Nephron (organoid): ENCODE results near the gene EXOC6.

Experiments used
- H3K27ac Mint-ChIP-seq, 3 experiments: 2 replicates each; pipeline ENCODE4 v1.8.0; 2020; ENCODE audit warnings: mixed read lengths in 3 of 3, mild to moderate bottlenecking in 2 of 3, moderate library complexity in 1 of 3
- H3K27me3 Mint-ChIP-seq: 2 replicates; pipeline ENCODE4 v1.8.0; 2021; ENCODE audit warnings: low read depth, mild to moderate bottlenecking, moderate library complexity, mixed read lengths
- H3K36me3 Mint-ChIP-seq: 2 replicates; pipeline ENCODE4 v1.8.0; 2020; ENCODE audit warnings: low read depth, mixed read lengths
- H3K4me1 Mint-ChIP-seq: 2 replicates; pipeline ENCODE4 v1.8.0; 2020; ENCODE audit warnings: mixed read lengths
- H3K4me3 Mint-ChIP-seq, 3 experiments: 2 replicates each; pipeline ENCODE4 v1.8.0; 2020; ENCODE audit warnings: mild to moderate bottlenecking in 3 of 3, mixed read lengths in 3 of 3, moderate library complexity in 2 of 3
- H3K9me3 Mint-ChIP-seq: 2 replicates; pipeline ENCODE4 v1.8.0; 2020; ENCODE audit warnings: mixed read lengths
- TF ChIP-seq, protein P1 (sequence below), 3 experiments: fragments of 200-600 bp; sonication (generic); IDR thresholded peaks; one replicate each; pipeline ENCODE4 v1.5.0; 2021; ENCODE audit warnings: antibody characterized with exemption in 3 of 3; ENCODE audit not compliant: unreplicated experiment in 3 of 3

EXOC6 gene

DNA sequence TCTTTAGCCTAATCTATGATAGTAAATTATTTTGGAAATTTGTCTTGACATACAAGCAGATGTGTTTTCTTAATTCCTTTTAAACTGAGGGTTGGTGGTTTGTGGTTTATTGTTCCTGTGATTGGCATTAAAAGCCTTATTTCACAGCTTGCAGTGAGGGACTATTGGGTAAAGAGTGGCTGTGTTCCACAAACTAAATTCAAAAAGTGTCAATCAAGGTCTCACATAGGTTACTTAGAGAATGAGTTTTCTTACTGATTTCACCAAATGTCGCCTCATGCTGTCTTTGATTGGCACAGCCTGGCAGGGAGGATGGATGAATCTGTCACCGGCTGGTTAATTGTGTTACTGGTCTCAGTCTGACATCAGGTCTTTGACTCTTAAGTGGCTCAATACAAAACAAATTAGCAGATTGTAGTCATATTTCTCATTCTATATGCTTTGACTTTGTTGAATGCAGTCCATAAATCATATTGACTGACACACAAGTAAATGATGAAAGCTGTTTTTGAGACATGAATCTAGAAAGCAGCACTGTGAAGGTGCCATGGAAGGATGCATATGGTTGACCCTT lies 145.5 kb downstream of the EXOC6 start:
- Mint-ChIP-seq H3K36me3 (no peaks in the 10 kb centered on the region), H3K4me3 (no peak overlapping the region), H3K27me3 (peaks cover 5% of the 10 kb centered on the region), H3K4me1 (no peaks in the 10 kb centered on the region), H3K27ac (no peak overlapping the region), H3K9me3 (no peaks in the 10 kb centered on the region)
- TF ChIP-seq, protein P1, sequence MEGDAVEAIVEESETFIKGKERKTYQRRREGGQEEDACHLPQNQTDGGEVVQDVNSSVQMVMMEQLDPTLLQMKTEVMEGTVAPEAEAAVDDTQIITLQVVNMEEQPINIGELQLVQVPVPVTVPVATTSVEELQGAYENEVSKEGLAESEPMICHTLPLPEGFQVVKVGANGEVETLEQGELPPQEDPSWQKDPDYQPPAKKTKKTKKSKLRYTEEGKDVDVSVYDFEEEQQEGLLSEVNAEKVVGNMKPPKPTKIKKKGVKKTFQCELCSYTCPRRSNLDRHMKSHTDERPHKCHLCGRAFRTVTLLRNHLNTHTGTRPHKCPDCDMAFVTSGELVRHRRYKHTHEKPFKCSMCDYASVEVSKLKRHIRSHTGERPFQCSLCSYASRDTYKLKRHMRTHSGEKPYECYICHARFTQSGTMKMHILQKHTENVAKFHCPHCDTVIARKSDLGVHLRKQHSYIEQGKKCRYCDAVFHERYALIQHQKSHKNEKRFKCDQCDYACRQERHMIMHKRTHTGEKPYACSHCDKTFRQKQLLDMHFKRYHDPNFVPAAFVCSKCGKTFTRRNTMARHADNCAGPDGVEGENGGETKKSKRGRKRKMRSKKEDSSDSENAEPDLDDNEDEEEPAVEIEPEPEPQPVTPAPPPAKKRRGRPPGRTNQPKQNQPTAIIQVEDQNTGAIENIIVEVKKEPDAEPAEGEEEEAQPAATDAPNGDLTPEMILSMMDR (IDR thresholded peaks at IDR 0.05; ENCODE audit: unreplicated experiment in 3 of 3) = no peak

DNA sequence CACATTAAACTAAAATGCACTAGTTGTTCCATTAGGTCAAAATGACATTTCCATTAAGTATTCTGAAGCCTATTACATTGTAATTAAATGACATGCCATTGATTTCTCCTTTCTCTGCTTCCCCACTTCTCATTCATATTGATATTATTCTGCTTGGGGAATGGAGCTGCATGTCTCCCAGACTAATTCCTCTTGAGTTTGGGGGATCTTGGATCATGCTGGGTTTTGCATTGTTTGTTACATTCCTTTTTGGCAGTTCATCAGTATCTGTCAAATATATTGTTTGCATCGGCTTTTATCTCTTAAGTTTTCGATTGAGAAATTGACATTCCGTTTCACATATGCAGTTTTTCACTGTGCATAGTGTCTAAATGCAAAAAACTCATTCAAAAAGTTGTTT lies 147.2 kb downstream of the EXOC6 start:
- no peak overlapping the region for H3K27ac Mint-ChIP-seq
- H3K27me3 Mint-ChIP-seq = peaks cover 1% of the 10 kb centered on the region
- H3K9me3 Mint-ChIP-seq = no peaks in the 10 kb centered on the region
- H3K36me3 Mint-ChIP-seq = no peaks in the 10 kb centered on the region
- H3K4me1 Mint-ChIP-seq = no peaks in the 10 kb centered on the region
- H3K4me3 Mint-ChIP-seq = no peak overlapping the region
- TF ChIP-seq, protein P1 (IDR thresholded peaks at IDR 0.05; ENCODE audit: unreplicated experiment in 3 of 3) = no peak

DNA sequence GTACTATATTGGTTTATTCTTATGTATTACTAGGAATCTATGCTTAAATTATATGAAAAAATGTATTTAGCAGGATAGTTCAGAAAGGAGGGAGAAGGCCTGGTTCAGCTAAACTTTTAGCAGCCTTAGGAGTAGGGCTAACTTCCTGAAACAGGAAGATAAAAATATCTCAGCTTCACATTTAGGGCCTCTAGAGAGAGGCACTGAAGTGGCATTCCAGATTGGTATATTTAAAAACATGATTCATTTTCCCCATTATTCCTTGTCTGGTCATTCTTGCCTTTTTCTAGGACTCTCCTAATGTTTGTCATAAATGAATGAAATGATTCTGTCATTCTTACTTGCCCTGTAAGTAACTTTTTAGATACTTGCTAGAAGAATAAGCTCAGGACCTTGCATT lies 149.3 kb downstream of the EXOC6 start:
- H3K27ac Mint-ChIP-seq = no peak overlapping the region

GRCh38 chr10:92999191-92999590 lies 150.9 kb downstream of the EXOC6 start:
- Mint-ChIP-seq H3K36me3 (no peaks in the 10 kb centered on the region), H3K9me3 (no peaks in the 10 kb centered on the region), H3K4me3 (no peak overlapping the region), H3K27ac (no peak overlapping the region), H3K4me1 (no peaks in the 10 kb centered on the region), H3K27me3 (no peaks in the 10 kb centered on the region)
- TF ChIP-seq, protein P1 (IDR thresholded peaks at IDR 0.05; ENCODE audit: unreplicated experiment in 3 of 3) = no peak

More for the DNA sequence above, 149.3 kb downstream of the EXOC6 start:
- Mint-ChIP-seq H3K9me3 (no peaks in the 10 kb centered on the region), H3K36me3 (no peaks in the 10 kb centered on the region), H3K4me1 (no peaks in the 10 kb centered on the region), H3K27me3 (no peaks in the 10 kb centered on the region), H3K4me3 (no peak overlapping the region)
- TF ChIP-seq, protein P1 (IDR thresholded peaks at IDR 0.05; ENCODE audit: unreplicated experiment in 3 of 3) = no peak

- TF ChIP-seq, protein P1 (IDR thresholded peaks at IDR 0.05; ENCODE audit: unreplicated experiment in 3 of 3) = peak; percentile 67 to 73 (median 72)
- H3K4me1 Mint-ChIP-seq = no peaks in the 10 kb centered on the region
- no peak overlapping the region for H3K4me3 Mint-ChIP-seq
- no peaks in the 10 kb centered on the region for H3K36me3 Mint-ChIP-seq
- H3K27me3 Mint-ChIP-seq = no peaks in the 10 kb centered on the region
- no peaks in the 10 kb centered on the region for H3K9me3 Mint-ChIP-seq
- no peak overlapping the region for H3K27ac Mint-ChIP-seq
Measured at GRCh38 chr10:93006435-93007039, 158.2 kb downstream of the EXOC6 start.

DNA sequence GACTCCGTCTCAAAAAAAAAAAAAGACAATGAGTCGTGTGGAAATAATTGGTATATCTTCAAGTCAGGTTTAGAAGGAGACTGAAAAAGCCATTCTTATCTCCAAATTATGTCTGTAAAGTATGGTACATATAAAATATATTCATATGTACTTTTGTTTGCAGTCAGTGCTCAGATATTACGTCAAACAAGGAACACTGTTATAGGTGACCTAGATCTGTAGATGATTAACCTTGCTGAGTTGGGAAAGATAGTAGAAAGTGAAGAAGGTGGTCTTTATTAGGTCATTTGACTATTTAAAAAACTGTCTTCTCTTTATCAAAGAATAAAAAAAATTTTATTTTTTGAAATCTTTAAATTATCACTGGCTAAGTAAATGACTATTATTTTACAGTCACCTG lies 167.4 kb downstream of the EXOC6 start:
- TF ChIP-seq, protein P1 (IDR thresholded peaks at IDR 0.05; ENCODE audit: unreplicated experiment in 3 of 3) = no peak
- Mint-ChIP-seq H3K27me3 (no peaks in the 10 kb centered on the region), H3K4me1 (no peaks in the 10 kb centered on the region), H3K27ac (no peak overlapping the region), H3K36me3 (no peaks in the 10 kb centered on the region), H3K4me3 (no peak overlapping the region), H3K9me3 (no peaks in the 10 kb centered on the region)
